HuH-7 (cell line): ENCODE results near the gene ATCAY.
A peak's percentile ranks its signal among the peaks of the same experiment; 100 is the strongest.

Experiments
- DNase-seq: peaks from one replicate; pipeline ENCODE4 v3.0.0; 2011; ENCODE audit warnings: low spot score

ATCAY gene

GRCh38 chr19:3970313-3970807 lies 89.9 kb downstream of the ATCAY start:
- no peak for DNase-seq

GRCh38 chr19:3970808-3971598 lies 90.5 kb downstream of the ATCAY start, which contains the start of gene DAPK3:
TSS of gene DAPK3 (minus strand) at chr19:3971099. CDS start at chr19:3969735, 1,364 bp downstream.
- peak; percentile 95 for DNase-seq

GRCh38 chr19:3975144-3975543 lies 94.7 kb downstream of the ATCAY start:
- no peak for DNase-seq

DNA sequence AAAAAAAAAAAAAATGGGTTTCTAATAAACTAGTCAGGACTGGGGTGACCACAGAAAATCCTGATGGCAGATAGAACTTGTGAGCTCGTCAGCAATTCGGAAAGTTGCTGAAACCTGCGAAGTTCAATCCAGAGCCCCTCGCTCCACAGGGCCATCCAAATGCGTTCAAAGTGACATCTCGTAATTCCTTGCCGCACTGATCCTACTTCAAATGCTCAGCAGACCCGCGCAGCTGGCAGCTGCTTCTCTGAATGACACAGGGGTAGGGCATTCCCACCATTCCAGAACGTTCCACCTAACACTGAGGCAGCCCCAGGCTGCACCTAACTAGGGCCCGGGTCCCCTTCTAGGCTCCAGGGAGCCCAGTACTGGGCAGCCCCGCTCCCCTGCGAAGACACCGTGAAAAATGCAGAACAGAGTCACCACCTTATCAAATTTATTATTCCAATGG lies 95.2 kb downstream of the ATCAY start:
- no peak for DNase-seq

DNA sequence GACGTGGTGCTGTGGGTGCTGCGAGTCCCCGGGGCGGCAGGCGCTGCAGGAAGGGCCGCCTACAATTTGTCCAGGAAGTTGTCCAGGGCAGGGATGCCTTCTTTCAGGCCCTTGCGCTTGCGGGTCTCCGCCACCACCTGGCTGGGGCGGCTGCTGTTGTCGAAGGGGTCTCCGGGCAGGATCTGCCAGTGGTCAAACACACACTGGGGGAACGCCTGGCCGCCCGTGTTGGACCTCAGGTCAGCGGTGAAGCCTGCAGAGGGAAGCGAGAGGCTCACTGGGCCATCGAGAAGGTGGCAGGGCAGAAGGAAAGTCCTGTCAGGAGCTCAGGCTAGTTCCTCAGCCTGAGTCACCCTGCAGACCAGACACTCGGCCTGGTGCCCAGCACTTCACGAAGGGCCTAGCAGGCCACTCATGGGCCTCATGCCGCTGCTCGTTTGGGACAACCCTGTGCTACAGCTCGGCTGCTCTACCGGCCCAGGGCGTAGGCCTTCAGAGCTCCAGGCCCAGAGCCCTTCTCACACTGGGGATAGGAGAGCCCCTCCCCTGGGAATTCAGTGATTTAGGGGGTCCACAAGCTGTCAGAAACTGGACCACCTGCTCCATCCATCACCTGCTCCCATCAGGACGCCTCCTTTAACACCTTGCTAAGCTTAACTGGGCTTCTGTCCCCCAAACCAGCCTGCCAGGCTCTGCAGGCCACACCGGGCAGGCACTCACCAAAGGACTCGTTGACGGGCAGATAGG lies 96.2 kb downstream of the ATCAY start:
- no peak for DNase-seq
